Activated CD8-positive, alpha-beta T cell treated with anti-CD3 and anti-CD28 coated beads for 36 hours (primary cell): Measurements from ENCODE around the gene TOPORS. TPM values are rescaled to one million over a fixed set of nuclear protein-coding genes. Genes with fewer than 3 reads are reported as not detected.
"Not testable (repeated sequence)": the region's sequence is repeated elsewhere in the genome, so short reads cannot be mapped to it uniquely, and the experiment has no call there.

Experiments
- ATAC-seq: fragments of 200-7000 bp; cut with Tn5 transposase; one replicate; pipeline ENCODE4 v1.10.0; 2021; ENCODE audit warnings: mild to moderate bottlenecking, moderate library complexity
- CTCF ChIA-PET: fragments of 350-600 bp; sonication (Branson Sonifier 250); formaldehyde crosslinking; loops from one replicate; lab custom pipeline; 2021; ENCODE audit warnings: antibody characterized with exemption; lab: Charles Lee
- POLR2A ChIA-PET: fragments of 350-600 bp; sonication (Branson Sonifier 250); formaldehyde crosslinking; loops from one replicate; lab custom pipeline; 2021; ENCODE audit warnings: antibody characterized with exemption; lab: Charles Lee
- DNase-seq: peaks from one replicate; pipeline ENCODE4 v3.0.0-alpha.2; 2020
- H3K27ac Mint-ChIP-seq: one replicate; pipeline ENCODE4 v1.8.0; 2021; ENCODE audit warnings: mild to moderate bottlenecking, mixed read lengths
- H3K27me3 Mint-ChIP-seq: one replicate; pipeline ENCODE4 v1.8.0; 2021; ENCODE audit warnings: mixed read lengths
- H3K36me3 Mint-ChIP-seq: one replicate; pipeline ENCODE4 v1.8.0; 2021; ENCODE audit warnings: low read depth, mixed read lengths
- H3K4me1 Mint-ChIP-seq: one replicate; pipeline ENCODE4 v1.8.0; 2021; ENCODE audit warnings: low read depth, mixed read lengths
- H3K4me3 Mint-ChIP-seq: one replicate; pipeline ENCODE4 v1.8.0; 2021; ENCODE audit warnings: mild to moderate bottlenecking, moderate library complexity, mixed read lengths
- H3K9me3 Mint-ChIP-seq: one replicate; pipeline ENCODE4 v1.8.0; 2021; ENCODE audit warnings: mixed read lengths
- intact Hi-C: fragments of 100-400 bp; cut with micrococcal nuclease; formaldehyde crosslinking; loops from one replicate; pipeline ENCODE4 v1.10.0; 2022
- total RNA-seq, 2 experiments: library from RNA; stranded (reverse); gene quantifications; one replicate each; pipeline ENCODE4 v1.2.3, GENCODE V29; 2021
- TF ChIP-seq, protein P1 (sequence below): fragments of 200-600 bp; IDR thresholded peaks from one replicate; pipeline ENCODE4 v1.8.0; 2022; ENCODE audit warnings: antibody characterized with exemption, mild to moderate bottlenecking

The TOPORS gene
- total RNA-seq, 2 experiments from 2014 or later: 13.3 to 14.2 TPM

DNA sequence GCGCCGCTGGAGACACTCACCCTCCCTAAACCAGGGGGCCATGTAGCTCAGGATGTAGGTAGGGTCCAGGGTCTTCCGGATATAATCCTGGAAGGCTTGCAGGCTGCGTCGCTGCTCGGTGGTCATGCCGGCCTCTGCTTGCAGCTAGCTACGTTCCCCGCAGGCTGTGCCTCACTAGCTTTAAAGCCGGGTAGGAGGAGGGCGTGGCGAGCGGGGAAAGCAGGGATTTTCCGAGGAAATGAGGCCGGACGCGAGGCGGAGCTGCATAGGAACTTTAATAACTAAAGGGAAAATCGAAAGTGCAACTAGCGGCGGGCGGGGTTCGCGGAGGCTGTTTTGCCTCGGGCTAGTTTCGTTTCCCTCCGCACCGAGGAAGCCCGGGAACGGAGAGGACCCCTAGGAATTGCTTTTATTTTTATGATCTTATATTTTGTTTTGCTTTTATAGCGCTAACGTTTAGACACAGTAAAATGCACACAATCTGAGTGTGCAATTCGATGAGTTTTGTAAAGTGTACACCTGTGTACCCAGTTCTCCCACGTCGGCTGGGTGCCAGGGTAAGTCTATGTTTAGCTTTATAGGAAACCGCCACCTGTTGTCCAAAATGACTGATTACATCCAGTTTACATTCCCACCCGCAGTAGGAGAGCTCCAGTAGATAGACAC, 26.2 kb downstream of the TOPORS start, which contains the start of gene RIGI:
Gene RIGI, minus strand, starts transcription at position 156 of the 666 bp plus-strand sequence. Its CDS starts 30 bp downstream, at position 126.
- Mint-ChIP-seq H3K27me3 (no peaks in the 10 kb centered on the region), H3K4me3 (peak within 1 kb of the TSS; percentile 85), H3K27ac (peak within 1 kb of the TSS; percentile 85), H3K36me3 (peaks cover 26% of the 10 kb centered on the region), H3K9me3 (peaks cover 6% of the 10 kb centered on the region), H3K4me1 (peaks cover 49% of the 10 kb centered on the region)
- DNase-seq (peak; percentile 81), ATAC-seq (peak; percentile 75)
- intact Hi-C loops: loop anchor here (1.0 to 10.0 kb wide), 3 partner anchors 25 to 147 kb away; partner anchors contain the start of gene NDUFB6
- CTCF ChIA-PET: interaction anchor here (0.6 to 3.3 kb wide), 14 partner anchors 8 to 443 kb away, joined by 3 to 44 read pairs (median 4); partner anchors contain the start of genes ACO1 and NDUFB6
- TF ChIP-seq, protein P1, sequence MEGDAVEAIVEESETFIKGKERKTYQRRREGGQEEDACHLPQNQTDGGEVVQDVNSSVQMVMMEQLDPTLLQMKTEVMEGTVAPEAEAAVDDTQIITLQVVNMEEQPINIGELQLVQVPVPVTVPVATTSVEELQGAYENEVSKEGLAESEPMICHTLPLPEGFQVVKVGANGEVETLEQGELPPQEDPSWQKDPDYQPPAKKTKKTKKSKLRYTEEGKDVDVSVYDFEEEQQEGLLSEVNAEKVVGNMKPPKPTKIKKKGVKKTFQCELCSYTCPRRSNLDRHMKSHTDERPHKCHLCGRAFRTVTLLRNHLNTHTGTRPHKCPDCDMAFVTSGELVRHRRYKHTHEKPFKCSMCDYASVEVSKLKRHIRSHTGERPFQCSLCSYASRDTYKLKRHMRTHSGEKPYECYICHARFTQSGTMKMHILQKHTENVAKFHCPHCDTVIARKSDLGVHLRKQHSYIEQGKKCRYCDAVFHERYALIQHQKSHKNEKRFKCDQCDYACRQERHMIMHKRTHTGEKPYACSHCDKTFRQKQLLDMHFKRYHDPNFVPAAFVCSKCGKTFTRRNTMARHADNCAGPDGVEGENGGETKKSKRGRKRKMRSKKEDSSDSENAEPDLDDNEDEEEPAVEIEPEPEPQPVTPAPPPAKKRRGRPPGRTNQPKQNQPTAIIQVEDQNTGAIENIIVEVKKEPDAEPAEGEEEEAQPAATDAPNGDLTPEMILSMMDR: peak; percentile 59
- POLR2A ChIA-PET: interaction anchor here (0.7 to 2.4 kb wide), 8 partner anchors 10 to 499 kb away, joined by 3 to 11 read pairs (median 4); partner anchors contain the start of genes DNAJA1, NDUFB6, SMIM27 and TOPORS

DNA sequence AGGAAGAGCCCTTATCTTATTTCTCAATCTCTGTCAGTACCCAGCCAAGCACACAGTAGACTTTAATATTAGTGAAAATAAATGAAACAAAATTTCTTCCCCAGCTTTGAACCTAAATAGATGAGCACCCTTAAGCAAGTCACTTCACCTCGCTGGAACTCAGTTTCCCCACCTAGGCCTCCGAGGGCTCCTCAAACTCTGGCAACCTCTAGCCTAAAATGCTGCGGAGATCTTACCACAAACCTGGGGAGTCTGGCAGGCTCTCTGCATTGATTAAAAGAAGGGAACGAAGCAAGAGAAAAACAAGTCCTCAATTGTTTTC, 26.7 kb downstream of the TOPORS start:
- TF ChIP-seq, protein P1: no peak
- intact Hi-C loops: loop anchor here (1.0 to 10.0 kb wide), 3 partner anchors 25 to 146 kb away; partner anchors contain the start of gene NDUFB6
- Mint-ChIP-seq H3K4me3 (peak overlapping the region; percentile 85), H3K27ac (peak overlapping the region; percentile 85), H3K4me1 (peaks cover 49% of the 10 kb centered on the region), H3K36me3 (peaks cover 27% of the 10 kb centered on the region), H3K27me3 (no peaks in the 10 kb centered on the region), H3K9me3 (peaks cover 6% of the 10 kb centered on the region)
- ChIA-PET POLR2A (interaction anchor here (0.7 to 2.4 kb wide), 7 partner anchors 13 to 499 kb away, joined by 3 to 11 read pairs (median 4); partner anchors contain the start of genes DNAJA1, NDUFB6, SMIM27 and TOPORS), CTCF (interaction anchor here (0.7 to 3.3 kb wide), 12 partner anchors 9 to 443 kb away, joined by 3 to 44 read pairs (median 10); partner anchors contain the start of genes ACO1 and NDUFB6)
- no peak for ATAC-seq
- no peak for DNase-seq

DNA sequence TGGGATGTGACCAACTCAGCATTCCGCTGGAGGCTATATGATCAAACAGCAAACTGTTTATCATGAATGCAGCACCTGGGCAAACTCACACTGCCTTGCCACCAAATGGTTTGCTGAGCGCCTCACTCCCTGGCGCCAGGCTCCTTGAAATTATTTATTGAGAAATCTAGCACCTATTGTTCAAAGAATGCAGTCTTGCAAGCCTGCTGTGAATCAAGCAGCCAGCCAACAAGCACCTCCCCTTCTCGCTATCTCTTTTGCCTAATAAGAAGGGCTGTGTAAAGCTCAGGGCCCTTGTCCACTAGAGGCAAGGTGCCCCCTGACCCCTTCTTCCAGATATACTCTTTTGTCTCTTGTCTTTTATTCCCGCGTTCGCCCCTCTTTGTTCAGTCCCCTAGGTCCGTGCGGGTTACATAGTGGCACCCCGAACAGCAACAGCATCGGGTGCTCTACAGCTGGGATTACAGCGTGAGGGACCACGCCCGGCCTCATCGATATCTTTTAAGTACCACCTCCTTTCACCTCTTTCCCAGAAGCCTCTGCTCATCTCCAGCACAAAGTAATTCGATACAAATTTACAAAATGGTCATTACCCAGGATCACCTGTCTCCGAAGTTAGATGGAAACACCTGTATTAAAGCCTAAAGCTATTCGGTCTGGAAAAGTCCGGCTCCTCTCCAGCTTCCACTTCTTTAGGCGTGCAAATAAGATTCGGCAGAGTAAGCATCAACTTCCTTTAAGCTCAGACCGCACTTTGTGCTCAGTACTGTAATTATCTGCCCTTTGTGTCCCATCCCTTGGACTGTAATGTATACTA, 27.3 kb downstream of the TOPORS start:
- Mint-ChIP-seq H3K27me3 (no peaks in the 10 kb centered on the region), H3K4me1 (peaks cover 49% of the 10 kb centered on the region), H3K4me3 (peak overlapping the region; percentile 85), H3K36me3 (peaks cover 28% of the 10 kb centered on the region), H3K27ac (peak overlapping the region; percentile 85), H3K9me3 (peaks cover 6% of the 10 kb centered on the region)
- ATAC-seq: peak; percentile 47
- TF ChIP-seq, protein P1: no peak
- DNase-seq: peak; percentile 45
- intact Hi-C loops: loop anchor here (10.0 kb wide), 1 partner anchor 50 kb away; the partner anchor contains the start of gene NDUFB6
- CTCF ChIA-PET: interaction anchor here (0.7 to 3.3 kb wide), 11 partner anchors 9 to 444 kb away, joined by 3 to 44 read pairs (median 13); partner anchors contain the start of genes ACO1 and NDUFB6
- POLR2A ChIA-PET: interaction anchor here (0.9 to 2.4 kb wide), 5 partner anchors 18 to 499 kb away, joined by 3 to 11 read pairs (median 4); partner anchors contain the start of genes DNAJA1, NDUFB6, SMIM27 and TOPORS

DNA sequence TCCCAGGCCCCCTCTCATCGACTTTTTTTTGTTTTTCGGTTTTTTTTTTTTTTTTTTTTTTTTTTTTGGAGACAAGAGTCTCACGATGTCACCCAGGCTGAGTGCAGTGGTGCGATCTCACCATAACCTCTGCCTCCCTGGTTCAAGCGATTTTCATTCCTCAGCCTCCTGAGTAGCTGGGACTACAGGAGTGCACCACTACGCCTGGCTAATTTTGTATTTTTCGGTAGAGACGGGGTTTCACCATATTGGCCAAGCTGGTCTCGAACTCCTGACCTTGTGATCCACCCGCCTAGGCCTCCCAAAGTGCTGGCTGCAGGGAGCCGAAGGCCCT, 27.9 kb downstream of the TOPORS start:
- H3K9me3 Mint-ChIP-seq, H3K27me3 Mint-ChIP-seq, H3K27ac Mint-ChIP-seq, DNase-seq, ATAC-seq: not testable (repeated sequence)
- ChIA-PET POLR2A (interaction anchor here (2.4 kb wide), 1 partner anchor 25 kb away, joined by 11 read pairs; no protein-coding TSS in a partner anchor), CTCF (interaction anchor here (2.3 to 3.3 kb wide), 6 partner anchors 21 to 145 kb away, joined by 13 to 44 read pairs (median 18); partner anchors contain the start of genes ACO1 and NDUFB6)
- peaks cover 28% of the 10 kb centered on the region for H3K36me3 Mint-ChIP-seq
- intact Hi-C loops: loop anchor here (10.0 kb wide), 1 partner anchor 50 kb away; the partner anchor contains the start of gene NDUFB6
- peaks cover 49% of the 10 kb centered on the region for H3K4me1 Mint-ChIP-seq
- H3K4me3 Mint-ChIP-seq: peak overlapping the region; percentile 85

DNA sequence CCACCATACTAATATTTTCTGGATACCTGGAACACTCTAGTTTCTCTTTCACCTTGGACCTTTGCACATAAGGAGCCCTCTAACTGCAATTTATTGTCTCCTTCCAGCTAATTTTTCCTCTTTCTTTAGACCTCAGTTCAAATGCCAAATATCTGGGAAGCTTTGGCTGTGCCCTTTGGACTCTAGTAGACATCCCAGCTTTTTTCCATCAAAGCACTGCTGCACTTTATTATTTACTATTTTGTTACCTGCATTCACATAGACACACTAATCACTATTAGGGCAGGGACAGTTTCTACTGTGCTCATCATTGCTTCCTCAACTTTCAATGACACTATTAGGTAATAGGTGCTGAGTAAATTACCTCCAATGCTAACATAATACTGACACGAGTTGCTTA, 28.5 kb downstream of the TOPORS start:
- peaks cover 49% of the 10 kb centered on the region for H3K4me1 Mint-ChIP-seq
- H3K4me3 Mint-ChIP-seq: no peak overlapping the region
- peaks cover 30% of the 10 kb centered on the region for H3K36me3 Mint-ChIP-seq
- POLR2A ChIA-PET: no interaction called here
- no peak overlapping the region for H3K27ac Mint-ChIP-seq
- peaks cover 6% of the 10 kb centered on the region for H3K9me3 Mint-ChIP-seq
- ATAC-seq (no peak), DNase-seq (no peak)
- no peaks in the 10 kb centered on the region for H3K27me3 Mint-ChIP-seq
- intact Hi-C loops: loop anchor here (10.0 kb wide), 1 partner anchor 51 kb away; the partner anchor contains the start of gene NDUFB6
- TF ChIP-seq, protein P1: no peak
- CTCF ChIA-PET: interaction anchor here (3.3 kb wide), 1 partner anchor 145 kb away, joined by 44 read pairs; no protein-coding TSS in a partner anchor
